GM21515 (cell line): ENCODE results near the gene GCAT.

ENCODE experiments used
- ATAC-seq: cut with Tn5 transposase; IDR thresholded peaks from one replicate; pipeline ENCODE4 v1.9.1; 2021; ENCODE audit not compliant: unreplicated experiment

Gene GCAT

GRCh38 chr22:37809672-37810333, 2.1 kb downstream of the GCAT start:
- no peak for ATAC-seq

GRCh38 chr22:37811867-37812266, 4.1 kb downstream of the GCAT start:
- ATAC-seq: no peak

GRCh38 chr22:37812869-37813678, 5.3 kb downstream of the GCAT start:
- ATAC-seq: no peak

- ATAC-seq: no peak
These were observed 7.9 kb downstream of the GCAT start for GRCh38 chr22:37815593-37815992.

- ATAC-seq: no peak
These were observed 8.9 kb downstream of the GCAT start for GRCh38 chr22:37816543-37817180.

GRCh38 chr22:37817705-37818408, 10.1 kb downstream of the GCAT start:
- peak; percentile 52 for ATAC-seq

GRCh38 chr22:37818409-37819104, 10.8 kb downstream of the GCAT start:
- ATAC-seq: no peak

GRCh38 chr22:37819105-37819433, 11.3 kb downstream of the GCAT start:
- ATAC-seq: no peak

DNA sequence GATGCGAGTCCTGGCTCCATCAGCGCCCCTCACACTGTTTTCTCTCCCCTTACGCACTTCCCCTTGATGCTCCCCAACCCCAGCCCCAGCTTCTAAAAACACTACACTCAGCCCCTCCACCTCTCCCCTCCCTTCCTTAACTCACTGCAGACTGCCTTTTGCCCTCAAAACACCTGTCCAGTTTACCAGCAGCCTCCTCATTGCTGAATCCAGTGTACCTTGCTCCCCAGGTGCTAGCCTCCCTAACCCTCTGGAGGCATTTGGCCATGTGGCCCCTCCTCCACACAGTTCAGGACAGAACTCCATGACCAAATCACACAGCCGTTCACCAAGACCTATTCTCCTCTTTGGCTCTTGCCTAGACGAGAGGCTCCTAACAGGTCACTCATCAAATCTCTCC, 12.6 kb downstream of the GCAT start:
- ATAC-seq: no peak

DNA sequence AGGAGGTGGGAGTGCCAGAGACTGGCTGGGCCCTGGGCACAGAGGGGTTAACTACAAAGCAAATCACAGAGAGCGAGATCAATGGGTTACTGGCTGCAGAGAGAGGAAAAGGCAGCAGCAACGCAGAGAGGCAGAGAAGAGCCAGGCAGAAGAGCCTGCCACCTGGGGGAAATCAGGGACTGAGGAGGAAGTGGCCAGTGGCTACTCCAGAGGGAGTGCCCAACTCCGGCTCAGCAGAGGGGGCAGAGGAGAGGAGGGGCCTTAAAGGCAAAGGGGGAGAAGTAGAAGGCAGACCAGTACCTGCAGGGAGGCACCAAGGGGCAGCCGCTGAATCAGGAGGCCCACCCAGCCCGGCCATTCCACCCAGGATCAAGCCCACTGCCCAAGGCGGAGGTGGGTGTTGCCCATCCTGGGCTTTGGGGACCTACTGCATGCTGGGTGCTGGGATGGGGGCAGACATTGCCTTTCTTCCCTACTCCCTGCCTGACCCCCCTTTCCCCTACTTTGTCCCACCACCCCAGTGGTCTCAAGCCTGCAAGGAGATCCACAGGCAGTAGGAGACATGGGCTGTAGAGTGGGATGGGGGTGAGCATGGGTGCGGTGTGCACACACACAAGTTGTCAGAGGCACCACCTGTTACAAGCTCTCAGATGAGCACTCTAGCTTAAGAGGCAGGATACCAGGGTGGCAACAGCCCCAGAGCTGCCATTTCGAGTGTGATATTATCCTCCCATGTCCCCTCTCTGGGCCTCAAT, 14.5 kb downstream of the GCAT start:
- ATAC-seq: no peak

- no peak for ATAC-seq
These were observed 15.6 kb downstream of the GCAT start, which contains the start of gene GALR3 for GRCh38 chr22:37823134-37823985. GALR3 (plus strand) TSS chr22:37823382; CDS start chr22:37823407, 25 bp downstream.

DNA sequence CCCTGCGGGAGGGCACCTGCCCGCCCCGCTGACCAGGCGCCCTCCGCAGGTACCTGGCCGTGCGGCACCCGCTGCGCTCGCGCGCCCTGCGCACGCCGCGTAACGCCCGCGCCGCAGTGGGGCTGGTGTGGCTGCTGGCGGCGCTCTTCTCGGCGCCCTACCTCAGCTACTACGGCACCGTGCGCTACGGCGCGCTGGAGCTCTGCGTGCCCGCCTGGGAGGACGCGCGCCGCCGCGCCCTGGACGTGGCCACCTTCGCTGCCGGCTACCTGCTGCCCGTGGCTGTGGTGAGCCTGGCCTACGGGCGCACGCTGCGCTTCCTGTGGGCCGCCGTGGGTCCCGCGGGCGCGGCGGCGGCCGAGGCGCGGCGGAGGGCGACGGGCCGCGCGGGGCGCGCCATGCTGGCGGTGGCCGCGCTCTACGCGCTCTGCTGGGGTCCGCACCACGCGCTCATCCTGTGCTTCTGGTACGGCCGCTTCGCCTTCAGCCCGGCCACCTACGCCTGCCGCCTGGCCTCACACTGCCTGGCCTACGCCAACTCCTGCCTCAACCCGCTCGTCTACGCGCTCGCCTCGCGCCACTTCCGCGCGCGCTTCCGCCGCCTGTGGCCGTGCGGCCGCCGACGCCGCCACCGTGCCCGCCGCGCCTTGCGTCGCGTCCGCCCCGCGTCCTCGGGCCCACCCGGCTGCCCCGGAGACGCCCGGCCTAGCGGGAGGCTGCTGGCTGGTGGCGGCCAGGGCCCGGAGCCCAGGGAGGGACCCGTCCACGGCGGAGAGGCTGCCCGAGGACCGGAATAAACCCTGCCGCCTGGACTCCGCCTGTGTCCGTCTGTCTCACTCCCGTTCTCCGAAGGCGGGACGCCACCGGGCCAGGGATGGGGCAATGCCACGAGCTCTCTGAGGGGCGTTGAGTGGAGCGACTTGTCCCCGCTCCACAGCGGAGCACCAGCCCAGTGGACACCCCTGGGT, 17.2 kb downstream of the GCAT start:
- ATAC-seq: no peak

GRCh38 chr22:37827056-37827455, 19.3 kb downstream of the GCAT start:
- no peak for ATAC-seq

- no peak for ATAC-seq
These were observed 22.5 kb downstream of the GCAT start for GRCh38 chr22:37830093-37830842.

- no peak for ATAC-seq
These were observed 23.7 kb downstream of the GCAT start for GRCh38 chr22:37831472-37831871.

DNA sequence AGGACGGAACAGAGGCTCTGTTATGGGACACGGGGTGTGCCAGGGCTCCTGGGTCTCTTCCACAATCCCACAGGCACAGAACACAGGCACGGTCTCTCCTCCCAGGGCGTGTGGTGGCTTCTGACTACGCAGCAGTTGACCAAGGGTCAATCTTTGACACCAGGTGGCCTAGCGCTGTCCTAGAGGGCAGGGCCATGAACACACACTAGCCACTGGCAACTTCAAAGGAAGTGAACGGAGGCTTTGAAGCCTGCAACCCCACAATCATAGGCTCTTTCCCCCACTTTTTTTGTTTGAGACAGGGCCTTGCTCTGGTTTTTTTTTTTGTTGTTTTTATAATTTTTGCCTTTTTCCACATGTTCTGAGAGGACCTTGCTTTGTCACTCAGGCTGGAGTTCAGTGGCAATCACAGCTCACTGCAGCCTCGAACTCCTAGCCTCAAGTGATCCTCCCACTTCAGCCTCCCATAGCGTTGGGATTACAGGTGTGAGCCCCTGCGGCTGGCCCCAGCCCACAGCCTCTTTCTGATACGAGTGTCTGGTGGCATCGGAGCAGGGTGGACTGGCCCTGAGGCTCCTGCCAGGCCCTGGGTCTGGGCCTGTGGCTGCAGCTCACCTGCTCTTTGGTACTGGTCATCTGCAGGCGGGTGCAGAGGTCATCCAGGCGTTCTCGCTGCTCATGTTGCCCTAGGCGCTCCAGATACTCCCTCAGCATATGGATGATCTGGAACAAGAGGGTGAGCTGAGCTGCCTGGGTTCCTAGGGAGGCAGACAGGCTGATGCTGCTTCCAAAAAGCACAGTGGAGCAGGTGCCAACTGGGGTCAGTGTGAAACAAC, 24.5 kb downstream of the GCAT start:
- no peak for ATAC-seq
